AG08396 (cell line): ENCODE data around the gene FAP.

ENCODE experiments used
- DNase-seq: peaks from one replicate; pipeline ENCODE4 v3.0.0; 2012; ENCODE audit warnings: low spot score, mixed read lengths

FAP gene

GRCh38 chr2:162185541-162186232, 57.6 kb downstream of the FAP start:
- DNase-seq = no peak

- DNase-seq = no peak
Observed at GRCh38 chr2:162184821-162185450, 58.3 kb downstream of the FAP start.

GRCh38 chr2:162184359-162184758, 58.9 kb downstream of the FAP start:
- no peak for DNase-seq

GRCh38 chr2:162182395-162182794, 60.9 kb downstream of the FAP start:
- no peak for DNase-seq

- DNase-seq = no peak
Observed at GRCh38 chr2:162177301-162177700, 65.9 kb downstream of the FAP start.

- DNase-seq = no peak
Observed at GRCh38 chr2:162175714-162176113, 67.5 kb downstream of the FAP start.

GRCh38 chr2:162174746-162175145, 68.5 kb downstream of the FAP start:
- DNase-seq = no peak

- DNase-seq = no peak
Observed at GRCh38 chr2:162172802-162173370, 70.4 kb downstream of the FAP start.

- no peak for DNase-seq
Observed at GRCh38 chr2:162166745-162167144, 76.5 kb downstream of the FAP start.

GRCh38 chr2:162166174-162166573, 77.1 kb downstream of the FAP start:
- no peak for DNase-seq

- peak; percentile 19 for DNase-seq
Observed at GRCh38 chr2:162164802-162165201, 78.4 kb downstream of the FAP start.

- no peak for DNase-seq
Observed at GRCh38 chr2:162159446-162159845, 83.8 kb downstream of the FAP start.

GRCh38 chr2:162156149-162156548, 87.1 kb downstream of the FAP start:
- DNase-seq = no peak

GRCh38 chr2:162155093-162155492, 88.2 kb downstream of the FAP start:
- DNase-seq = no peak

- DNase-seq = peak; percentile 26
Observed at GRCh38 chr2:162153608-162154224, 89.5 kb downstream of the FAP start.

GRCh38 chr2:162152147-162152546, 91.1 kb downstream of the FAP start, which contains the start of gene GCG:
Gene GCG (minus strand): TSS chr2:162152247. CDS start chr2:162149178, 3,069 bp downstream.
- no peak for DNase-seq

GRCh38 chr2:162149940-162150339, 93.3 kb downstream of the FAP start:
- no peak for DNase-seq

GRCh38 chr2:162149466-162149865, 93.8 kb downstream of the FAP start:
- DNase-seq = no peak

GRCh38 chr2:162148956-162149355, 94.3 kb downstream of the FAP start:
- no peak for DNase-seq

GRCh38 chr2:162143969-162144368, 99.3 kb downstream of the FAP start:
- no peak for DNase-seq

GRCh38 chr2:162138310-162138709, 104.9 kb downstream of the FAP start:
- no peak for DNase-seq

- no peak for DNase-seq
Observed at GRCh38 chr2:162127422-162127821, 115.8 kb downstream of the FAP start.

- DNase-seq = no peak
Observed at GRCh38 chr2:162126527-162126926, 116.7 kb downstream of the FAP start.
